ENCODE results near the gene TMEM63A.
A peak's percentile ranks its signal among the peaks of the same experiment; 100 is the strongest.

TMEM63A gene

DNA sequence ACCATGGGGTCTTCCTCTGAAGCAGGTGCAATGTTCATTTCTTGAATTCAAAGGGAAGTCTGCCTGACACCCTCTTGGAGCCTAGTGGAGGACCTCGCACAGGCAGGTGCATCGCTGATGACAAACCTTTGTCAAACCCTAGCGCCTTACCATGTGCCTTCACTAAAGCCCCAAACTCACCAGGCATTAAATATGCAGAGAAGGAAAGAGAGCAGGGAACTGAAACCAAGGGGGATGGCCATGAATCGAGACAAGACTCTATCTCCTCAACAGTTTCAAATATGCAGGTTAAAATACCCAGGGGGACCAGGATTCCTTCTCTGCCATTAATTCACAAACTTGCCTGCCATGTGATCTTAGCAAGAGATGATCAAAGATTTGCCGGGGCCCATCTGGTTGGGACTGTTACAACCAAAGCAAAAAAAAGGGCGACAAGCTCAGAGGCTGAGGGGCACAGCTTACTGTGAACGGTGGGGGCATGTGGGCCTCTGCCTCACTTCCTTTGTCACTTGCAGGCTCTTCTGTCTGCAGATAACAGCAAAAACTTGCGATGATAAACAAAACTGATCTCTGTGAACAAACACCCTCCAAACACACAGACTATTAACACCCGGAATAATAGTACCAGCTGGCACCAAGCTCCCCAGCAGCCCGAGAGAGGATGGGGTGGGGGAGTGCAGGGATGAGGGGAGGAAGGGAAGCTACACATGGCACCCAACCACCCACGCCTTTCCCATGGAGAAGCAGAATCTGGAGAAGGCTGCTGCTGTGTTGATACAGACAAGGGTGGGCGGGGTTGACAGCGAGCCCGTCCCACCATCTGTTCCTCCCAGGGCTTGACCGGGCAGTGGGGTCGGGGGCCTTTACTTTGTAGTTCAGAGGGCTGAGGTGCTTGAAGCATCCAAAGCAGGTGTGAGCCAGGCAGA lies 33.9 kb downstream of the TMEM63A start:
- TF ChIP-seq, protein P1, sequence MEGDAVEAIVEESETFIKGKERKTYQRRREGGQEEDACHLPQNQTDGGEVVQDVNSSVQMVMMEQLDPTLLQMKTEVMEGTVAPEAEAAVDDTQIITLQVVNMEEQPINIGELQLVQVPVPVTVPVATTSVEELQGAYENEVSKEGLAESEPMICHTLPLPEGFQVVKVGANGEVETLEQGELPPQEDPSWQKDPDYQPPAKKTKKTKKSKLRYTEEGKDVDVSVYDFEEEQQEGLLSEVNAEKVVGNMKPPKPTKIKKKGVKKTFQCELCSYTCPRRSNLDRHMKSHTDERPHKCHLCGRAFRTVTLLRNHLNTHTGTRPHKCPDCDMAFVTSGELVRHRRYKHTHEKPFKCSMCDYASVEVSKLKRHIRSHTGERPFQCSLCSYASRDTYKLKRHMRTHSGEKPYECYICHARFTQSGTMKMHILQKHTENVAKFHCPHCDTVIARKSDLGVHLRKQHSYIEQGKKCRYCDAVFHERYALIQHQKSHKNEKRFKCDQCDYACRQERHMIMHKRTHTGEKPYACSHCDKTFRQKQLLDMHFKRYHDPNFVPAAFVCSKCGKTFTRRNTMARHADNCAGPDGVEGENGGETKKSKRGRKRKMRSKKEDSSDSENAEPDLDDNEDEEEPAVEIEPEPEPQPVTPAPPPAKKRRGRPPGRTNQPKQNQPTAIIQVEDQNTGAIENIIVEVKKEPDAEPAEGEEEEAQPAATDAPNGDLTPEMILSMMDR (IDR thresholded peaks at IDR 0.05; ENCODE audit: low read depth, low read length), result no peak
- H3K4me3 ChIP-seq (ENCODE audit: low read depth, low read length), result no peak overlapping the region

DNA sequence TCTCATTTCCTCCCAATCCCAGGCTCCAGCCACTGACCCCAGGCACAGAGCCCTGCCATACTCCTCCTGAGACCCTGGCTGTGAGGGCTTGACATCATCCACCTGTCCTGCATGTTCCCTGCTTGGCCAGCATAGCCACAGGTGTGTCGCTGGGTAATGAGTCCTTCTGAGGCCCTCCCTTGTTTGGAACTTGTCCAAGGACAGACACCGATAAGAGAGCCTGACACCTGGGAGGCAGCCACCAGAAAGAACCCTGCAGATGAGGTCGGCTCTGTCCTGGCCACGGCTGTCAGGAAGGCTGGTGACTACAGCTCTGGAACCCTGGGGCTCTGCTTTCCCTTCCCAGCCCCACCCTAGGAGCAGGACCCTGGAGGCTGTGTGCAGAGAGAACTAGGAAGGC lies 34.6 kb downstream of the TMEM63A start:
- TF ChIP-seq, protein P1 (IDR thresholded peaks at IDR 0.05; ENCODE audit: low read depth, low read length), result no peak
- H3K4me3 ChIP-seq (ENCODE audit: low read depth, low read length), result no peak overlapping the region

DNA sequence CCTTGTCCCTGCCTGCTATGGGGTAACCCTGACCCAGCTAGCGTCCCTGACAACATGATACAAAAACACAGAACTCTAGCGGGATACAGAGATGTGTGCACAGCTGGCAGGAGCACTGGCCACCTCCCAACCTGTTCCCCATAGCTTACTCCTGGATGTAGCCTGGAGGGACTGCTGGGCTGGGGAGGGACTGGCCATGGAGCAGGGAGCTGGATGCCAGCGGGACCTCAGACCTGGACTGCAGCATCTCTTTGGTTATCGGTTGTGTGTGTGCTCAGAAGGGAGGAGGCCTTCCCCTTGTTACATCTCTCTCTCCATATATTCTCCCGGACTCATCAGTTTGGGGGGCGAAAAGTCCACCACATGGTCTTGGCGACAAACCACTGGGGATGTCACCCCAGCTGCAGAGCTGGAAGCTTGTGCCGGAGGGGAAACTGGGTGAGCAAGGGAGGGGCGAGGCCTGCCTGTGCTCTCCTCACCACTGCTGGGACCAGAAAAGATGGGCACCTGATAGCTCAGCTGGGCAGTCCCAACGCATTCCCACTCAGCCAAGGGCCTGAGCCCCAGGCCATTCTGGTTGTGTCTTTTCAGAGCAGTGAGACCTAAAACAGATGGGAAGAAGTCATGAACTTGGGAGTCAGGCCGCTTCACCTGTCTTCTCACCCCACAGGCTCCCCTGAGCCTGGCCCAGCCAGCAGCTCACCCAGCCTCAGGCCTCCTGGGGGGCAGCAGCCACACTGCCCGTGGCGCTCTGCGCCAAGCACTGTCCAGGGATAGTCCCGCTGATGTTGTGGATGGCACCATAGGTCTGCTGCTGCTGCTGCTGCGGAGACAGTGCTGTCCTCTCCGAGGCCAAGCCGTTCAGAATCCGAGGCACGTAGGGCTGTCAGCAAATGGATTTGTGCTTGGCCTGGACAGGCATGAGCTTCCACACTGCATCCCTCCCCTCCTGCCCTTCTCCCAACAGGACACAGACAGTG lies 35.6 kb downstream of the TMEM63A start:
- no peak overlapping the region for H3K4me3 ChIP-seq (ENCODE audit: low read depth, low read length)
- TF ChIP-seq, protein P1 (IDR thresholded peaks at IDR 0.05; ENCODE audit: low read depth, low read length), result no peak

DNA sequence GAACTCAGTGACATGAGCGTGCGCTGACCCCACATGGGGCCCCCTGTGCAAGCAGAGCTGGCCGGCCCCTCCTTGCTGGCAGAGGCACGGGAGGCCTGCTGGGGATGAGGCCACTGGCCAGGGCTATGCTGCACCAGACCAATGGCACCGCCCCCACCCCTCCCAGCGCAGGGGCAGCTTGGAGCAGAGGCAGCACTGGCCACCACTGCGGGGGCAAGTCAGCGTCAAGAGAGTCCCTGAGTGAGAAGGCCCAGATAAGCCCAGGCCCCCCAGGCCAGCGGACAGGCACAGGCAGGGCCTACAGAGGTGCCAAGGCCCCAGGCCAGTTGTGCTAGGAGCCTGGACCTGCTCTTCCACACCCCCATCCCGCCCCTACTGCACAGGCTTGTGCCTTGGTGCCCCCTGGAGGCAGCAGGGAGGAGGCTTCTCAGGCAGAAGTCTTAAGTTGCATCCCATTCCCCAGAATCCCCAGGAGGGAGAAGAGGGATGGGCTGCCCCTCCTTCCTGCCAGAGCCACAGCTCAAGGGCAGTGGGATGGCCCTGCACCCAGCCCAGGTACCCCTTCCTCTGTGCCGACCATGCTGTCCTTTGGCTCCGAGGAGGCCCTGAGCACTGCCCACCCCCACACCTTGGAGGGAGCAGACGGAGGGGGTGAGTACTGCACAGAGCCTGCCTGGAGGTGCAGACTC lies 36.5 kb downstream of the TMEM63A start:
- TF ChIP-seq, protein P1 (IDR thresholded peaks at IDR 0.05; ENCODE audit: low read depth, low read length), result peak; percentile 80
- H3K4me3 ChIP-seq (ENCODE audit: low read depth, low read length), result no peak overlapping the region

DNA sequence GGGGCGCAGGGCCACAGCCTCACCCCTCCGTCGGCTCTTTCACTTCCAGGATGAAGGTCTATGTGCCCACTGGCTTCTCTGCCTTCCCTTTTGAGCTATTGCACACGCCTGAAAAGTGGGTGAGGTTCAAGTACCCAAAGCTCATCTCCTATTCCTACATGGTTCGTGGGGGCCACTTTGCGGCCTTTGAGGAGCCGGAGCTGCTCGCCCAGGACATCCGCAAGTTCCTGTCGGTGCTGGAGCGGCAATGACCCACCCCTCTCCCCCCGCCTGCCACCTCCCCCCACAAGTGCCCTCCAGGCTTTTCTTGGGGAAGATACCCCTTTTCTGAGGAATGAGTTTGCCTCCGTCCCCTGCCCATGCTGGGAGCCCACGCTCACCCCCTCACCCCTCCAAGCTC lies 37.1 kb downstream of the TMEM63A start:
- H3K4me3 ChIP-seq (ENCODE audit: low read depth, low read length), result no peak overlapping the region

DNA sequence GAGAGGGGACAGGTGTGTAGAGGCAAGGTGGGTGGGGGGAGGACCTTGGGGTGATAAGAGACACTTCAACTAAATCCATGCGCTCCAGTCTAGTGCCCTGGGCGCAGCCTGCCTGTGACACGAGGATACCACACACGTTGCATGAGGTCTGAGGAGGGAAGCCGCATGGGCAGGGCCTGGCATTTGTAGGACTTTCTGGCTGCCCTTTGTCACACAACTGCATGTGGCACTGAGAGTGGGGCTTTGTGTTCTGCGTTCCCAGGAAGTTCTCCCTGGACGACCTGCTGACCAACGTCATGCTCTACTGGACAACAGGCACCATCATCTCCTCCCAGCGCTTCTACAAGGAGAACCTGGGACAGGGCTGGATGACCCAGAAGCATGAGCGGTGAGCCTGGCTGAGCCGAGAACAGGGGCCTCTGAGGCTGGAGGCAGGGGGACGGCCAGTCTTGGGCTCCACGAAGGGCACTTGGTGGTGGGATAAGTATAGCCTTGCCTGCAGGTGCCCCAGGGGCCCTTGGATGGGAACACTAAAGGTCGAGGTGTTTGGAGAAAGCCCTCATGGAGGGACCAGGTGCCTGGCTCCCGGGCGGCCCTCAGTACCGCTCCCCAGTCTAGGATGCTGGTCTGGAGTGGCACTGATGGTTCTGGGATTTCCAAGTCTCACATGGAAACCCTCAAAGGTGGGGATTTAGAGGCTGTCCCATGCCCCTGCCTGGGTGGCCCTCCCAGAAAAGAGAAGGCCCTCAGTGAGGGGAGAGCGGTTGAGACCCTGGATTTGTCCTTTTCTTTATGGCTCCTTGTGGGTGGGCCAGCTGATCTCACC lies 37.7 kb downstream of the TMEM63A start:
- TF ChIP-seq, protein P1 (IDR thresholded peaks at IDR 0.05; ENCODE audit: low read depth, low read length), result no peak
- no peak overlapping the region for H3K4me3 ChIP-seq (ENCODE audit: low read depth, low read length)

More for the DNA sequence above, 37.1 kb downstream of the TMEM63A start:
- TF ChIP-seq, protein P1 (IDR thresholded peaks at IDR 0.05; ENCODE audit: low read depth, low read length), result no peak
